Measurements from ENCODE around the gene ECHS1. TPM values are rescaled to one million over a fixed set of nuclear protein-coding genes. Genes with fewer than 3 reads are reported as not detected.

The ECHS1 gene
- polyA plus RNA-seq, 1 donor: 126 TPM

GRCh38 chr10:133399123-133399601 is 26.0 kb upstream of the ECHS1 start:
- WGBS (ENCODE audit: insufficient coverage, low lambda C conversion rate): no CpG with 5 or more reads among the region's 19 CpGs
- Histone ChIP-seq H3K27me3 (ENCODE audit: control insufficient read depth, insufficient read depth, low read length) (no peaks in the 10 kb centered on the region), H3K36me3 (ENCODE audit: control insufficient read depth, insufficient read depth, low read length) (peaks cover 64% of the 10 kb centered on the region), H3K9me3 (ENCODE audit: control insufficient read depth, low read depth, low read length) (no peaks in the 10 kb centered on the region), H3K4me1 (ENCODE audit: control insufficient read depth, insufficient read depth, low read length) (peaks cover 7% of the 10 kb centered on the region), H3K27ac (ENCODE audit: low read length) (no peak overlapping the region), H3K4me3 (ENCODE audit: low read length) (no peak overlapping the region)
- DNase-seq: no peak

GRCh38 chr10:133397938-133398337 is 24.8 kb upstream of the ECHS1 start:
- no peaks in the 10 kb centered on the region for H3K27me3 ChIP-seq (ENCODE audit: control insufficient read depth, insufficient read depth, low read length)
- no peak overlapping the region for H3K4me3 ChIP-seq (ENCODE audit: low read length)
- WGBS (ENCODE audit: insufficient coverage, low lambda C conversion rate): no CpG with 5 or more reads among the region's 7 CpGs
- no peaks in the 10 kb centered on the region for H3K9me3 ChIP-seq (ENCODE audit: control insufficient read depth, low read depth, low read length)
- peaks cover 57% of the 10 kb centered on the region for H3K36me3 ChIP-seq (ENCODE audit: control insufficient read depth, insufficient read depth, low read length)
- no peak overlapping the region for H3K27ac ChIP-seq (ENCODE audit: low read length)
- H3K4me1 ChIP-seq (ENCODE audit: control insufficient read depth, insufficient read depth, low read length): peaks cover 7% of the 10 kb centered on the region
- no peak for DNase-seq

GRCh38 chr10:133396035-133396624 is 23.0 kb upstream of the ECHS1 start:
- DNase-seq: no peak
- Histone ChIP-seq H3K4me3 (ENCODE audit: low read length) (no peak overlapping the region), H3K27ac (ENCODE audit: low read length) (no peak overlapping the region), H3K36me3 (ENCODE audit: control insufficient read depth, insufficient read depth, low read length) (peaks cover 44% of the 10 kb centered on the region), H3K9me3 (ENCODE audit: control insufficient read depth, low read depth, low read length) (no peaks in the 10 kb centered on the region), H3K4me1 (ENCODE audit: control insufficient read depth, insufficient read depth, low read length) (peaks cover 7% of the 10 kb centered on the region), H3K27me3 (ENCODE audit: control insufficient read depth, insufficient read depth, low read length) (no peaks in the 10 kb centered on the region)
- no CpG with 5 or more reads among the region's 19 CpGs for WGBS (ENCODE audit: insufficient coverage, low lambda C conversion rate)

GRCh38 chr10:133394801-133395221 is 21.7 kb upstream of the ECHS1 start:
- no peaks in the 10 kb centered on the region for H3K9me3 ChIP-seq (ENCODE audit: control insufficient read depth, low read depth, low read length)
- H3K4me1 ChIP-seq (ENCODE audit: control insufficient read depth, insufficient read depth, low read length): peaks cover 7% of the 10 kb centered on the region
- H3K36me3 ChIP-seq (ENCODE audit: control insufficient read depth, insufficient read depth, low read length): peaks cover 35% of the 10 kb centered on the region
- H3K27ac ChIP-seq (ENCODE audit: low read length): peak overlapping the region; percentile 78
- DNase-seq: peak in 1 of 2 donors; percentile 38
- no CpG with 5 or more reads among the region's 21 CpGs for WGBS (ENCODE audit: insufficient coverage, low lambda C conversion rate)
- H3K4me3 ChIP-seq (ENCODE audit: low read length): peak overlapping the region; percentile 82
- no peaks in the 10 kb centered on the region for H3K27me3 ChIP-seq (ENCODE audit: control insufficient read depth, insufficient read depth, low read length)

- no peaks in the 10 kb centered on the region for H3K27me3 ChIP-seq (ENCODE audit: control insufficient read depth, insufficient read depth, low read length)
- peaks cover 7% of the 10 kb centered on the region for H3K4me1 ChIP-seq (ENCODE audit: control insufficient read depth, insufficient read depth, low read length)
- H3K27ac ChIP-seq (ENCODE audit: low read length): peak within 1 kb of the TSS; percentile 78
- H3K36me3 ChIP-seq (ENCODE audit: control insufficient read depth, insufficient read depth, low read length): peaks cover 34% of the 10 kb centered on the region
- H3K4me3 ChIP-seq (ENCODE audit: low read length): peak within 1 kb of the TSS; percentile 82
- WGBS (ENCODE audit: insufficient coverage, low lambda C conversion rate): no CpG with 5 or more reads among the region's 69 CpGs
- no peaks in the 10 kb centered on the region for H3K9me3 ChIP-seq (ENCODE audit: control insufficient read depth, low read depth, low read length)
- peak; percentile 96 for DNase-seq
These were observed 21.0 kb upstream of the ECHS1 start, which contains the start of gene MTG1 for GRCh38 chr10:133394064-133394663. MTG1 (plus strand) TSS chr10:133394157; CDS start chr10:133394221, 64 bp downstream.

- DNase-seq: no peak
- peak overlapping the region; percentile 21 for H3K4me3 ChIP-seq (ENCODE audit: low read length)
- H3K27ac ChIP-seq (ENCODE audit: low read length): peak overlapping the region; percentile 33
- 0% methylated on average over 1 of the region's 27 CpGs for WGBS (ENCODE audit: insufficient coverage, low lambda C conversion rate)
- peaks cover 7% of the 10 kb centered on the region for H3K4me1 ChIP-seq (ENCODE audit: control insufficient read depth, insufficient read depth, low read length)
- H3K36me3 ChIP-seq (ENCODE audit: control insufficient read depth, insufficient read depth, low read length): peaks cover 31% of the 10 kb centered on the region
- no peaks in the 10 kb centered on the region for H3K9me3 ChIP-seq (ENCODE audit: control insufficient read depth, low read depth, low read length)
- no peaks in the 10 kb centered on the region for H3K27me3 ChIP-seq (ENCODE audit: control insufficient read depth, insufficient read depth, low read length)
These were observed 20.4 kb upstream of the ECHS1 start for GRCh38 chr10:133393401-133394063.

- peaks cover 7% of the 10 kb centered on the region for H3K4me1 ChIP-seq (ENCODE audit: control insufficient read depth, insufficient read depth, low read length)
- peaks cover 22% of the 10 kb centered on the region for H3K36me3 ChIP-seq (ENCODE audit: control insufficient read depth, insufficient read depth, low read length)
- H3K27ac ChIP-seq (ENCODE audit: low read length): no peak overlapping the region
- WGBS (ENCODE audit: insufficient coverage, low lambda C conversion rate): no CpG with 5 or more reads among the region's 12 CpGs
- no peaks in the 10 kb centered on the region for H3K9me3 ChIP-seq (ENCODE audit: control insufficient read depth, low read depth, low read length)
- no peak for DNase-seq
- H3K27me3 ChIP-seq (ENCODE audit: control insufficient read depth, insufficient read depth, low read length): no peaks in the 10 kb centered on the region
- H3K4me3 ChIP-seq (ENCODE audit: low read length): no peak overlapping the region
These were observed 18.8 kb upstream of the ECHS1 start for GRCh38 chr10:133391761-133392518.

GRCh38 chr10:133391249-133391635 is 18.1 kb upstream of the ECHS1 start:
- Histone ChIP-seq H3K27ac (ENCODE audit: low read length) (no peak overlapping the region), H3K9me3 (ENCODE audit: control insufficient read depth, low read depth, low read length) (no peaks in the 10 kb centered on the region), H3K4me1 (ENCODE audit: control insufficient read depth, insufficient read depth, low read length) (peaks cover 7% of the 10 kb centered on the region), H3K27me3 (ENCODE audit: control insufficient read depth, insufficient read depth, low read length) (no peaks in the 10 kb centered on the region), H3K36me3 (ENCODE audit: control insufficient read depth, insufficient read depth, low read length) (peaks cover 18% of the 10 kb centered on the region), H3K4me3 (ENCODE audit: low read length) (no peak overlapping the region)
- no CpG with 5 or more reads among the region's 12 CpGs for WGBS (ENCODE audit: insufficient coverage, low lambda C conversion rate)
- no peak for DNase-seq

- DNase-seq: no peak
- Histone ChIP-seq H3K4me1 (ENCODE audit: control insufficient read depth, insufficient read depth, low read length) (peaks cover 7% of the 10 kb centered on the region), H3K36me3 (ENCODE audit: control insufficient read depth, insufficient read depth, low read length) (peaks cover 13% of the 10 kb centered on the region), H3K27ac (ENCODE audit: low read length) (no peak overlapping the region), H3K4me3 (ENCODE audit: low read length) (no peak overlapping the region), H3K27me3 (ENCODE audit: control insufficient read depth, insufficient read depth, low read length) (no peaks in the 10 kb centered on the region), H3K9me3 (ENCODE audit: control insufficient read depth, low read depth, low read length) (no peaks in the 10 kb centered on the region)
- no CpG with 5 or more reads among the region's 19 CpGs for WGBS (ENCODE audit: insufficient coverage, low lambda C conversion rate)
These were observed 17.6 kb upstream of the ECHS1 start for GRCh38 chr10:133390597-133391248.
